ENCODE measurements around the gene SIGMAR1. TPM values are rescaled to one million over a fixed set of nuclear protein-coding genes. Genes with fewer than 3 reads are reported as not detected.

SIGMAR1 gene
- total and polyA plus RNA-seq, 2 of the 8 experiments (the other 6 are each of a cell fraction or from before 2014, with no cell fraction given) = 84.2 to 134 TPM

- TF ChIP-seq KDM4A (IDR thresholded peaks at IDR 0.05; ENCODE audit: low read depth, low read length, severe bottlenecking) (no peak), JUND (IDR thresholded peaks at IDR 0.05; ENCODE audit: low read length) (no peak), E2F6 (IDR thresholded peaks at IDR 0.05) (no peak), SIN3A (conservative IDR thresholded peaks at IDR 0.05 in 1 of 2, IDR thresholded peaks at IDR 0.05 in 1 of 2; ENCODE audit: low read depth in 1 of 2, low read length in 2 of 2) (no peak), CHD7 (IDR thresholded peaks at IDR 0.05; ENCODE audit: insufficient replicate concordance, low read length) (no peak)
Observed at GRCh38 chr9:34674440-34674839, 36.9 kb upstream of the SIGMAR1 start (continued).
